K562 (cell line): ENCODE results near the gene C14orf180. TPM values are rescaled to one million over a fixed set of nuclear protein-coding genes. Genes with fewer than 3 reads are reported as not detected.

ENCODE experiments used
- ATAC-seq: fragments of 200-7000 bp; cut with Tn5 transposase; 3 replicates; pipeline ENCODE4 v1.9.1; 2020; ENCODE audit warnings: moderate library complexity
- BruUV-seq: library from RNA; stranded (reverse); fragments of 400-500 nt; replicated peaks from 2 replicates; lab custom pipeline; 2021; lab: Mats Ljungman, UMichigan
- CTCF ChIA-PET: fragments of 300-600 bp; formaldehyde crosslinking; extraction: SDS; loops from one replicate; lab custom pipeline; 2021; ENCODE audit warnings: low intra/inter-chr PET ratio; lab: Yijun Ruan, JAX
- POLR2A ChIA-PET: fragments of 300-600, 350-650 bp; sonication (Branson Sonifier 250); formaldehyde crosslinking; extraction: SDS; loops from one replicate; lab custom pipeline; 2021; ENCODE audit warnings: antibody characterized with exemption, inconsistent platforms; lab: Yijun Ruan, JAX
- DNase-seq, 4 experiments: peaks; one replicate each; pipeline versions ENCODE4 v3.0.0 to v3.0.0-alpha.2; 2011 to 2018; ENCODE audit warnings: low spot score in 3 of 4, mixed read lengths in 3 of 4; ENCODE audit errors: extremely low read depth in 1 of 4
- FAIRE-seq: peaks from 2 replicates; lab custom pipeline; 2011; peaks lifted over from hg19 to GRCh38; lab: Jason Lieb, UNC
- H2AFZ ChIP-seq: 2 replicates; pipeline ENCODE4 v1.6.0; 2011; ENCODE audit warnings: low read depth, low read length, control low read depth, inconsistent platforms
- H3K27ac ChIP-seq: fragments of 200-600 bp; 3 replicates; pipeline ENCODE4 v1.8.0; 2011; ENCODE audit warnings: low read depth, mild to moderate bottlenecking, control low read depth, inconsistent platforms, low read length, moderate library complexity, mixed read lengths; ENCODE audit errors: extremely low read depth
- H3K27me3 ChIP-seq, 2 experiments: fragments of 300-600 bp in 1 of 2; 2 replicates in 1 of 2; 3 replicates in 1 of 2; pipeline versions ENCODE4 v1.6.0 to v1.8.0; 2011; ENCODE audit warnings: inconsistent platforms in 2 of 2, low read length in 2 of 2, mild to moderate bottlenecking in 1 of 2, mixed read lengths in 1 of 2, moderate library complexity in 1 of 2; ENCODE audit not compliant: control insufficient read depth in 2 of 2, insufficient read depth in 2 of 2
- H3K36me3 ChIP-seq: fragments of 300-600 bp; 3 replicates; pipeline ENCODE4 v1.8.0; 2011; ENCODE audit warnings: mild to moderate bottlenecking, low read length, inconsistent platforms; ENCODE audit not compliant: control insufficient read depth, insufficient read depth
- H3K4me1 ChIP-seq, 2 experiments: fragments of 200-600 bp in 1 of 2; replicated peaks in 1 of 2; 2 replicates in 1 of 2; 3 replicates in 1 of 2; pipeline versions ENCODE4 v1.5.1 to v1.8.0; 2011; ENCODE audit warnings: inconsistent platforms in 2 of 2, low read length in 2 of 2, mild to moderate bottlenecking in 1 of 2, mixed read lengths in 1 of 2, moderate library complexity in 1 of 2; ENCODE audit not compliant: control insufficient read depth in 2 of 2, insufficient read depth in 2 of 2
- H3K4me2 ChIP-seq: 2 replicates; pipeline ENCODE4 v1.6.1; 2011; ENCODE audit warnings: low read length, control low read depth, inconsistent platforms, mixed read lengths; ENCODE audit not compliant: insufficient read depth
- H3K4me3 ChIP-seq: fragments of 200-600 bp; sonication (generic), shearing (Covaris generic); 2 replicates; pipeline ENCODE4 v1.5.1; 2016; ENCODE audit warnings: control low read depth, inconsistent platforms
- H3K79me2 ChIP-seq: fragments of 200-600 bp; 3 replicates; pipeline ENCODE4 v1.8.0; 2011; ENCODE audit warnings: low read length, inconsistent platforms; ENCODE audit not compliant: control insufficient read depth, insufficient read depth
- H3K9ac ChIP-seq, 2 experiments: 2 replicates each; pipeline versions ENCODE4 v1.6.0 to v1.6.1; 2011; ENCODE audit warnings: low read depth in 2 of 2, low read length in 2 of 2, control low read depth in 1 of 2, inconsistent platforms in 1 of 2, mild to moderate bottlenecking in 1 of 2, mixed read lengths in 1 of 2; ENCODE audit not compliant: insufficient read depth in 1 of 2
- H3K9me1 ChIP-seq: one replicate; pipeline ENCODE4 v1.6.0; 2011; ENCODE audit warnings: inconsistent platforms, mild to moderate bottlenecking, low read length, moderate library complexity; ENCODE audit not compliant: control insufficient read depth, insufficient read depth
- H3K9me3 ChIP-seq: replicated peaks from 2 replicates; pipeline ENCODE4 v1.5.1; 2011; ENCODE audit warnings: low read depth, low read length, inconsistent platforms; ENCODE audit not compliant: control insufficient read depth, insufficient read depth
- H4K20me1 ChIP-seq: replicated peaks from 2 replicates; pipeline ENCODE4 v1.6.1; 2011; ENCODE audit warnings: low read length, inconsistent platforms, mixed read lengths; ENCODE audit not compliant: control insufficient read depth, insufficient read depth
- CEBPG ChIP-seq, 3 experiments: fragments of 200-800 bp in 1 of 3; sonication (Bioruptor generic) in 1 of 3; sonication (generic) in 1 of 3; formaldehyde crosslinking in 1 of 3; IDR thresholded peaks in 2 of 3; conservative IDR thresholded peaks in 1 of 3; 2 replicates each; pipeline versions ENCODE4 v1.6.1 to v1.8.0; 2016 to 2022; ENCODE audit warnings: missing compliant biosample characterization in 2 of 3, missing genetic modification characterization in 2 of 3, mild to moderate bottlenecking in 1 of 3, missing genetic modification reagents in 1 of 3
- KDM5B ChIP-seq: fragments of 200-600 bp; sonication (generic); IDR thresholded peaks from 2 replicates; pipeline ENCODE4 v1.6.1; 2012; ENCODE audit warnings: low read depth, mild to moderate bottlenecking, moderate library complexity, low read length, control low read depth, inconsistent platforms; ENCODE audit not compliant: insufficient replicate concordance
- RNF2 ChIP-seq: sonication (generic); IDR thresholded peaks from 2 replicates; pipeline ENCODE4 v1.6.1; 2016
- SMAD1 ChIP-seq: fragments of 150-350 bp; IDR thresholded peaks from 2 replicates; pipeline ENCODE4 v1.6.1; 2014; ENCODE audit warnings: low read length, low read depth; ENCODE audit not compliant: partially characterized antibody
- SMARCC2 ChIP-seq: fragments of 450-650 bp; IDR thresholded peaks from 2 replicates; pipeline ENCODE4 v1.6.1; 2017; ENCODE audit warnings: antibody characterized with exemption, moderate library complexity, mild to moderate bottlenecking, low read depth
- SRSF9 ChIP-seq: fragments of 200-400 bp; formaldehyde crosslinking; IDR thresholded peaks from 2 replicates; pipeline ENCODE4 v1.6.1; 2017; ENCODE audit warnings: low read depth, low read length, borderline replicate concordance
- ZNF311 ChIP-seq: fragments of 250-450 bp; sonication (Bioruptor Pico); IDR thresholded peaks from 2 replicates; pipeline ENCODE4 v1.4.0; 2020; ENCODE audit warnings: mild to moderate bottlenecking, moderate library complexity
- ZNF507 ChIP-seq: conservative IDR thresholded peaks from 2 replicates; pipeline ENCODE4 v1.6.1; 2017; ENCODE audit warnings: missing genetic modification characterization, missing compliant biosample characterization
- ZNF584 ChIP-seq: fragments of 200-800 bp; sonication (Bioruptor generic); IDR thresholded peaks from 2 replicates; pipeline ENCODE4 v1.6.1; 2016; ENCODE audit warnings: low read depth, mild to moderate bottlenecking, missing genetic modification characterization, missing compliant biosample characterization
- ZNF830 ChIP-seq: fragments of 250-450 bp; sonication (Bioruptor Pico); IDR thresholded peaks from 2 replicates; pipeline ENCODE4 v1.5.0; 2021; ENCODE audit warnings: mild to moderate bottlenecking
- WGBS: fragments of 100-300 bp; shearing (Covaris generic); methylation state at CpG from one replicate; pipeline ENCODE4 v1.1.6; 2016; ENCODE audit warnings: low coverage, mixed read lengths; ENCODE audit not compliant: insufficient coverage; ENCODE audit errors: missing lambda C conversion rate; 5-methylcytosine and 5-hydroxymethylcytosine counted together
- in situ Hi-C: fragments of 300-500 bp; cut with MboI; formaldehyde crosslinking; loops from 4 replicates; pipeline ENCODE4 v1.15.0; 2018; ENCODE audit warnings: inconsistent platforms, mixed read lengths
- intact Hi-C: fragments of 100-400 bp; cut with micrococcal nuclease; formaldehyde crosslinking; loops from 2 replicates; pipeline ENCODE4 v1.14.2; 2022
- polyA plus RNA-seq, 8 experiments: library from polyadenylated mRNA; depleted of rRNA in 4 of 8; stranded (reverse) in 5 of 8; unstranded in 3 of 8; fragments of >200 nt; fragmentation: Nextera tagmentation in 2 of 8; fragmentation: Illumina TruSeq in 1 of 8; extraction: Ambion mirVana in 2 of 8; extraction: Trizol in 1 of 8; gene quantifications; 2 replicates each; pipeline versions ENCODE4 v1.2.1 to v1.2.3, GENCODE V29; 2011 to 2014; ENCODE audit warnings: inconsistent platforms in 1 of 8, missing spikeins in 1 of 8
- total RNA-seq, 7 experiments: library from RNA; depleted of rRNA in 6 of 7; stranded (reverse); fragments of >200 nt in 6 of 7; fragmentation: Illumina TruSeq in 2 of 7; extraction: Trizol in 2 of 7; gene quantifications; 2 replicates each; pipeline versions ENCODE4 v1.2.1 to v1.2.3, GENCODE V29; 2011 to 2021; ENCODE audit warnings: low replicate concordance in 1 of 7
- TF ChIP-seq, protein P1 (sequence below): IDR thresholded peaks from 2 replicates; pipeline ENCODE4 v1.6.1; 2011; ENCODE audit warnings: borderline replicate concordance, low read depth, mild to moderate bottlenecking, moderate library complexity, low read length; ENCODE audit not compliant: insufficient read depth, poor library complexity, severe bottlenecking

C14orf180 gene
- total and polyA plus RNA-seq, 9 of the 15 experiments (the other 6 are each of a cell fraction or from before 2014, with no cell fraction given), result not detected

DNA sequence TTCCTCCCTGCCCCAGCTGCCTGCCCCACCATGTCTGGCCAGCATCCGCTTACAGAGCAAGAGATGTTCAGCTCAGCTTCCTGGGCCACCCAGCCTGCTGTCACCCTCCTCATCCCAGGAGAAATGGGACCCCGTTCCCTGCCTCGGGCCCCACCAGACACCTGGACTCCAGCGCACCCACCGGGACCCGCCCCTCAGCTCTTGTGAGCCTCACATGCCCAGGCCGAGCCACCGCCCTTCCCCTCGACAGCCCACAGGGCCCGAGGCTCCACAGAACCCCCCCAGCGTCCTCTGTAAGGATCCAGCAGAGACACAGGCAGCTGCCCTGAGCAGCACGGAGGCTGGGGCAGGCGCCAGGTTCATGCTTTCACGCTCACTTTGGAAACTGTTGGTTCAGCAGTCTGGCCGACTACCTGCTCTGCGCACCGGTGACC lies 18.4 kb upstream of the C14orf180 start:
- Histone ChIP-seq H3K4me1 (peaks cover 0 to 27% of the 10 kb centered on the region in 2 experiments; a peak in 2 of 5 replicates), H3K9me3 (no peaks in the 10 kb centered on the region), H4K20me1 (no peaks in the 10 kb centered on the region; the same call in 1 of the 2 replicates), H3K36me3 (no peaks in the 10 kb centered on the region), H3K9me1 (no peaks in the 10 kb centered on the region), H3K4me3 (no peak overlapping the region), H3K9ac (no peak overlapping the region), H2AFZ (no peak overlapping the region), H3K27ac (no peak overlapping the region), H3K4me2 (no peak overlapping the region), H3K79me2 (no peaks in the 10 kb centered on the region), H3K27me3 (peaks cover 0 to 26% of the 10 kb centered on the region in 2 experiments; a peak in 2 of 5 replicates)
- DNase-seq (no peak), ATAC-seq (no peak), FAIRE-seq (no peak)
- in situ Hi-C loops (no loop called here), intact Hi-C loops (loop anchor here (5.0 to 10.0 kb wide), 3 partner anchors 64 to 484 kb away; no protein-coding TSS in a partner anchor)
- BruUV-seq, result no TSS peak
- ChIA-PET CTCF (interaction anchor here (0.6 kb wide), 1 partner anchor 76 kb away, joined by 3 read pairs; no protein-coding TSS in a partner anchor), POLR2A (no interaction called here)
- TF ChIP-seq SMAD1, result no peak
- TF ChIP-seq, protein P1, sequence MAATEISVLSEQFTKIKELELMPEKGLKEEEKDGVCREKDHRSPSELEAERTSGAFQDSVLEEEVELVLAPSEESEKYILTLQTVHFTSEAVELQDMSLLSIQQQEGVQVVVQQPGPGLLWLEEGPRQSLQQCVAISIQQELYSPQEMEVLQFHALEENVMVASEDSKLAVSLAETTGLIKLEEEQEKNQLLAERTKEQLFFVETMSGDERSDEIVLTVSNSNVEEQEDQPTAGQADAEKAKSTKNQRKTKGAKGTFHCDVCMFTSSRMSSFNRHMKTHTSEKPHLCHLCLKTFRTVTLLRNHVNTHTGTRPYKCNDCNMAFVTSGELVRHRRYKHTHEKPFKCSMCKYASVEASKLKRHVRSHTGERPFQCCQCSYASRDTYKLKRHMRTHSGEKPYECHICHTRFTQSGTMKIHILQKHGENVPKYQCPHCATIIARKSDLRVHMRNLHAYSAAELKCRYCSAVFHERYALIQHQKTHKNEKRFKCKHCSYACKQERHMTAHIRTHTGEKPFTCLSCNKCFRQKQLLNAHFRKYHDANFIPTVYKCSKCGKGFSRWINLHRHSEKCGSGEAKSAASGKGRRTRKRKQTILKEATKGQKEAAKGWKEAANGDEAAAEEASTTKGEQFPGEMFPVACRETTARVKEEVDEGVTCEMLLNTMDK, result no peak
- TF ChIP-seq ZNF311, result no peak
- no peak for TF ChIP-seq SRSF9
- no peak for TF ChIP-seq KDM5B
- no peak for TF ChIP-seq ZNF830 (CRISPR knock-in tag)
- no peak for TF ChIP-seq SMARCC2
- no peak for TF ChIP-seq CEBPG (CRISPR knock-in tag; IDR thresholded peaks at IDR 0.05)
- TF ChIP-seq CEBPG (tag; conservative IDR thresholded peaks at IDR 0.05 in 1 of 2, IDR thresholded peaks at IDR 0.05 in 1 of 2), result no peak
- no peak for TF ChIP-seq ZNF584 (CRISPR knock-in tag)
- no peak for TF ChIP-seq ZNF507 (tag)
- no peak for TF ChIP-seq RNF2
- 0% methylated on average over 10 of the region's 17 CpGs for WGBS
